K562 (cell line): ENCODE results near the gene CDH12.
"Not testable (repeated sequence)": the region's sequence is repeated elsewhere in the genome, so short reads cannot be mapped to it uniquely, and the experiment has no call there.

Source experiments
- CBX8 ChIP-seq: fragments of 200-600 bp; sonication (generic); IDR thresholded peaks from 2 replicates; pipeline ENCODE4 v1.6.1; 2012; ENCODE audit warnings: borderline replicate concordance, mixed run types, low read depth, mild to moderate bottlenecking, moderate library complexity, mixed read lengths, low read length, control low read depth, inconsistent platforms; ENCODE audit not compliant: poor library complexity, severe bottlenecking; ENCODE audit errors: extremely low read depth
- EZH2 ChIP-seq: IDR thresholded peaks from 2 replicates; pipeline ENCODE4 v1.6.1; 2012; ENCODE audit warnings: low read depth, mild to moderate bottlenecking, inconsistent platforms, low read length, borderline replicate concordance
- FOXA1 ChIP-seq: fragments of 450-650 bp; IDR thresholded peaks from 2 replicates; pipeline ENCODE4 v1.6.1; 2016; ENCODE audit warnings: mild to moderate bottlenecking, borderline replicate concordance
- MXI1 ChIP-seq: IDR thresholded peaks from 2 replicates; pipeline ENCODE4 v1.6.1; 2011; ENCODE audit warnings: low read depth, mild to moderate bottlenecking, improper control_type of control experiment, low read length
- NFE2L1 ChIP-seq: fragments of 450-650 bp; IDR thresholded peaks from 2 replicates; pipeline ENCODE4 v1.6.1; 2016; ENCODE audit warnings: missing genetic modification characterization, low read depth, mild to moderate bottlenecking, missing compliant biosample characterization, moderate library complexity, borderline replicate concordance
- NR2C2 ChIP-seq, 2 experiments: fragments of 200-800 bp in 1 of 2; sonication (Bioruptor generic) in 1 of 2; sonication (generic) in 1 of 2; formaldehyde crosslinking in 1 of 2; IDR thresholded peaks; 2 replicates each; pipeline versions ENCODE4 v1.6.1 to v1.8.0; 2016 to 2022; ENCODE audit warnings: mild to moderate bottlenecking in 1 of 2, missing compliant biosample characterization in 1 of 2, missing genetic modification characterization in 1 of 2, missing genetic modification reagents in 1 of 2

- not testable (repeated sequence) for TF ChIP-seq NFE2L1 (tag); FOXA1; NR2C2 (CRISPR knock-in tag; IDR thresholded peaks at IDR 0.05); NR2C2 (tag; IDR thresholded peaks at IDR 0.05); EZH2; MXI1; CBX8
Measured at GRCh38 chr5:22151801-22152200, 701.3 kb downstream of the CDH12 start.
